ENCODE results near the gene ARHGAP11A. TPM values are rescaled to one million over a fixed set of nuclear protein-coding genes. Genes with fewer than 3 reads are reported as not detected.

The ARHGAP11A gene
- total and polyA plus RNA-seq, 3 experiments from 2014 or later: 3.6 to 106 (median 88.4) TPM

DNA sequence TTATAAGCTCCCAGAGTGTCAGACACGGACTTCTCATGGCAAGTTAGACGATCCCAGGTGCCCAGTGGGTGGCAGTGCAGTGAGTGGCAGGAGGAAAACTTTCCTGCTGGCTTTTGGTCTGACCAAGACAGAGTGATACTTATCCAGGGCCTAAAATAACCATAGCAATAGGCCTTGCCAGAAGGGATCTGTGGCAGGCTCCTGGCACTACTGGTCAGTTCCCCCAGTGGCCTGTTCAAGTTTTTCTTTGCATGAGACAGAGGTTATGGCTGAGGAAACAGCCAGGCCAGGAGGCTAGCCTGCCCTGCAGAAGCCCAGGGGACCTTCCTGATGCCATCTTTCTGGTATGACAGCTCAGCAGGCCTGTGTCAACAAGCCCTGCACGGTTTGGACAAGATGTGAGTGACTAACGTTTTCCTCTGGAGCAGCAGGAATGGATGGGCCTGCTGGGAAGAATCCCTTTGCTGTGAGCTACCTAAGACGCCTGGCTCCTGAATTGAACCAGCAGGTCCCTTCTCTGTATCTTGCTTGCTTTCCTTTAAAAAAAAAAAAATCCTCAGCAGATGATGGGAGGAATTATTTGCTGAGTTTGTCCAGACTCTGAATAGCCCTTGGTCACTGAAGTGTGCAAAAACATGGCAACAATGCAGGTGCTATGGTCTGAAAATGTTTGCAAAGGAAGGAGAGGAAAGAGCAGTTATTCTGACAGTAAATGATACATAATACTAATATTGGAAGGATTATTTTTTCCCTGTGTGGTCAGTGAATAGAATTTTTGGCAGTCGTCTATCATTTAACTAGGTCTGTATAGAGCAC is 44.2 kb downstream of the ARHGAP11A start:
- Histone ChIP-seq H3K9me3 (ENCODE audit: low read length) (no peaks in the 10 kb centered on the region), H3K27me3 (ENCODE audit: insufficient read depth, low read length, poor library complexity, severe bottlenecking) (no peaks in the 10 kb centered on the region), H3K4me1 (ENCODE audit: insufficient read depth, low read length) (no peaks in the 10 kb centered on the region), H3K27ac (ENCODE audit: low read depth, low read length) (no peak overlapping the region), H3K36me3 (ENCODE audit: insufficient read depth, low read length) (no peaks in the 10 kb centered on the region), H3K4me3 (ENCODE audit: low read length) (no peak overlapping the region)
- no peaks in the 10 kb centered on the region for H3K36me3 Mint-ChIP-seq
- peaks cover 12 to 21% (median 15%) of the 10 kb centered on the region in 3 donors for H3K4me1 Mint-ChIP-seq
- H3K9me3 Mint-ChIP-seq: no peaks in the 10 kb centered on the region
- ChIA-PET CTCF (interaction anchor here (1.3 to 3.8 kb wide), 2 partner anchors 9 to 11 kb away, joined by 3 to 21 read pairs; no protein-coding TSS in a partner anchor), POLR2A (interaction anchor here (1.2 kb wide), 1 partner anchor 11 kb away, joined by 3 read pairs; no protein-coding TSS in a partner anchor)
- H3K27ac Mint-ChIP-seq: no peak overlapping the region
- no peak overlapping the region for H3K4me3 Mint-ChIP-seq
- no peaks in the 10 kb centered on the region for H3K27me3 Mint-ChIP-seq
- DNase-seq: no peak

- POLR2A ChIA-PET: no interaction called here
- no peaks in the 10 kb centered on the region for H3K9me3 Mint-ChIP-seq
- peaks cover 5 to 7% (median 5%) of the 10 kb centered on the region in 3 donors for H3K4me1 Mint-ChIP-seq
- CTCF ChIA-PET: interaction anchor here (1.5 to 3.8 kb wide), 2 partner anchors 13 to 1546 kb away, joined by 4 to 21 read pairs; partner anchors contain the start of gene KATNBL1
- Histone ChIP-seq H3K4me3 (ENCODE audit: low read length) (no peak overlapping the region), H3K4me1 (ENCODE audit: insufficient read depth, low read length) (no peaks in the 10 kb centered on the region), H3K27ac (ENCODE audit: low read depth, low read length) (no peak overlapping the region), H3K9me3 (ENCODE audit: low read length) (no peaks in the 10 kb centered on the region), H3K36me3 (ENCODE audit: insufficient read depth, low read length) (no peaks in the 10 kb centered on the region), H3K27me3 (ENCODE audit: insufficient read depth, low read length, poor library complexity, severe bottlenecking) (no peaks in the 10 kb centered on the region)
- no peak for DNase-seq
- peak overlapping the region in 1 of 8 donors; percentile 30 for H3K27ac Mint-ChIP-seq
- no peak overlapping the region for H3K4me3 Mint-ChIP-seq
- no peaks in the 10 kb centered on the region for H3K27me3 Mint-ChIP-seq
- no peaks in the 10 kb centered on the region for H3K36me3 Mint-ChIP-seq
Measured at GRCh38 chr15:32663671-32664070, 48.4 kb downstream of the ARHGAP11A start.

- Histone ChIP-seq H3K4me1 (ENCODE audit: insufficient read depth, low read length) (no peaks in the 10 kb centered on the region), H3K27ac (ENCODE audit: low read depth, low read length) (no peak overlapping the region), H3K27me3 (ENCODE audit: insufficient read depth, low read length, poor library complexity, severe bottlenecking) (no peaks in the 10 kb centered on the region), H3K36me3 (ENCODE audit: insufficient read depth, low read length) (no peaks in the 10 kb centered on the region), H3K9me3 (ENCODE audit: low read length) (no peaks in the 10 kb centered on the region), H3K4me3 (ENCODE audit: low read length) (no peak overlapping the region)
- Mint-ChIP-seq H3K27me3 (no peaks in the 10 kb centered on the region), H3K9me3 (no peaks in the 10 kb centered on the region), H3K27ac (no peak overlapping the region), H3K36me3 (no peaks in the 10 kb centered on the region), H3K4me1 (peaks cover 5 to 7% (median 5%) of the 10 kb centered on the region in 3 donors), H3K4me3 (no peak overlapping the region)
- ChIA-PET POLR2A (no interaction called here), CTCF (no interaction called here)
- DNase-seq: no peak
Measured at GRCh38 chr15:32664796-32665195, 49.5 kb downstream of the ARHGAP11A start.

DNA sequence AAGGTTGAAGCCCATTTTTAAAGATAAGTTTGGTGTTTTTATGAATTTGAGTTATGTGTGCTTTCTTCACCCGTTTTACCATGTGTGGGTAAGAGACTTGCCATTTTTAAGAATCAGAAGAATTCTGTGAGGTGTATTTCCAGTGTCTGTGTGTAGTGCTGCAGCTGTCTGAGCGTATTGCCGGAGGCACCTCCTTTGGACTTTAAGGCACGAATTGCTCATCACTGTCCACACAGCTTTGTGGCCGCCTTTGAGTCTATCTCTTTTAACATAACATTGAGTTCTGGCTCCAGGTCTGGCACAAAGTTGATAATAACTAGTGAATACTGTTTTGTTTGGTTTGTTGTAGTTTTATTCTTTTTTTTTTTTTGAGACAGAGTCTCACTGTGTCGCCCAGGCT is 52.0 kb downstream of the ARHGAP11A start:
- no peaks in the 10 kb centered on the region for H3K9me3 Mint-ChIP-seq
- ChIA-PET CTCF (no interaction called here), POLR2A (no interaction called here)
- H3K36me3 Mint-ChIP-seq: no peaks in the 10 kb centered on the region
- Histone ChIP-seq H3K4me1 (ENCODE audit: insufficient read depth, low read length) (no peaks in the 10 kb centered on the region), H3K9me3 (ENCODE audit: low read length) (no peaks in the 10 kb centered on the region), H3K27ac (ENCODE audit: low read depth, low read length) (no peak overlapping the region), H3K36me3 (ENCODE audit: insufficient read depth, low read length) (no peaks in the 10 kb centered on the region), H3K27me3 (ENCODE audit: insufficient read depth, low read length, poor library complexity, severe bottlenecking) (no peaks in the 10 kb centered on the region), H3K4me3 (ENCODE audit: low read length) (no peak overlapping the region)
- H3K27me3 Mint-ChIP-seq: no peaks in the 10 kb centered on the region
- no peak overlapping the region for H3K4me3 Mint-ChIP-seq
- no peak for DNase-seq
- H3K4me1 Mint-ChIP-seq: peaks cover 5 to 6% (median 5%) of the 10 kb centered on the region in 3 donors
- H3K27ac Mint-ChIP-seq: no peak overlapping the region

GRCh38 chr15:32668942-32669341 is 53.6 kb downstream of the ARHGAP11A start:
- H3K9me3 Mint-ChIP-seq: no peaks in the 10 kb centered on the region
- Histone ChIP-seq H3K27ac (ENCODE audit: low read depth, low read length) (no peak overlapping the region), H3K4me3 (ENCODE audit: low read length) (no peak overlapping the region), H3K27me3 (ENCODE audit: insufficient read depth, low read length, poor library complexity, severe bottlenecking) (no peaks in the 10 kb centered on the region), H3K9me3 (ENCODE audit: low read length) (no peaks in the 10 kb centered on the region), H3K4me1 (ENCODE audit: insufficient read depth, low read length) (no peaks in the 10 kb centered on the region), H3K36me3 (ENCODE audit: insufficient read depth, low read length) (no peaks in the 10 kb centered on the region)
- no peaks in the 10 kb centered on the region for H3K4me1 Mint-ChIP-seq
- H3K4me3 Mint-ChIP-seq: no peak overlapping the region
- ChIA-PET CTCF (interaction anchor here (0.8 kb wide), 1 partner anchor 11 kb away, joined by 3 read pairs; no protein-coding TSS in a partner anchor), POLR2A (no interaction called here)
- H3K36me3 Mint-ChIP-seq: peaks cover 0 to 2% (median 0%) of the 10 kb centered on the region in 3 donors
- DNase-seq: no peak
- no peaks in the 10 kb centered on the region for H3K27me3 Mint-ChIP-seq
- H3K27ac Mint-ChIP-seq: no peak overlapping the region

- Mint-ChIP-seq H3K36me3 (peaks cover 0 to 2% (median 0%) of the 10 kb centered on the region in 3 donors), H3K4me1 (no peaks in the 10 kb centered on the region), H3K4me3 (no peak overlapping the region), H3K27ac (no peak overlapping the region), H3K27me3 (no peaks in the 10 kb centered on the region), H3K9me3 (no peaks in the 10 kb centered on the region)
- Histone ChIP-seq H3K9me3 (ENCODE audit: low read length) (no peaks in the 10 kb centered on the region), H3K27me3 (ENCODE audit: insufficient read depth, low read length, poor library complexity, severe bottlenecking) (no peaks in the 10 kb centered on the region), H3K4me1 (ENCODE audit: insufficient read depth, low read length) (no peaks in the 10 kb centered on the region), H3K4me3 (ENCODE audit: low read length) (no peak overlapping the region), H3K27ac (ENCODE audit: low read depth, low read length) (no peak overlapping the region), H3K36me3 (ENCODE audit: insufficient read depth, low read length) (no peaks in the 10 kb centered on the region)
- ChIA-PET CTCF (interaction anchor here (1.2 kb wide), 1 partner anchor 8 kb away, joined by 3 read pairs; no protein-coding TSS in a partner anchor), POLR2A (no interaction called here)
- no peak for DNase-seq
Measured at GRCh38 chr15:32669896-32670611, 54.8 kb downstream of the ARHGAP11A start.

DNA sequence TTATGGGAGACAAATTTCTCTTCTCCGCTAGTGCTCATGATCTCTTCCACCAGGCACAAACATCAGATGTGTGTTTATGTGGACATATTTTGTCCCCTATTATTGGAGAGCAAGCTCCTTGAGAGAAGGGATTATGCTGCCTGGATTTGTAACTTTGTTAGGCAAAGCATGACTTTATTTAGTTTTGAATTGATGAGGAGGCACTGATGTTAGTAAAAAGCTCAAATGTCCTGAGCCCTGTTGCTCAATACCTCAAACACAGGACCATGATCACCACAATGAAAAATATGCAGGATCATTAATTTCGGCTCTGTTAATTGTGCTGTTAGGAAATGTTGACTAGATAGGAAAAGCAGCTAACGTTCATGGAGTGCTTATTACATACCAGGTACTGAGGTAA is 55.3 kb downstream of the ARHGAP11A start:
- POLR2A ChIA-PET: no interaction called here
- Mint-ChIP-seq H3K4me3 (no peak overlapping the region), H3K4me1 (no peaks in the 10 kb centered on the region), H3K27ac (no peak overlapping the region), H3K36me3 (peaks cover 0 to 2% (median 0%) of the 10 kb centered on the region in 3 donors), H3K27me3 (no peaks in the 10 kb centered on the region), H3K9me3 (no peaks in the 10 kb centered on the region)
- no peak overlapping the region for H3K4me3 ChIP-seq (ENCODE audit: low read length)
- H3K27ac ChIP-seq (ENCODE audit: low read depth, low read length): no peak overlapping the region
- H3K36me3 ChIP-seq (ENCODE audit: insufficient read depth, low read length): no peaks in the 10 kb centered on the region
- no peak for DNase-seq
- H3K4me1 ChIP-seq (ENCODE audit: insufficient read depth, low read length): no peaks in the 10 kb centered on the region
- CTCF ChIA-PET: interaction anchor here (0.7 to 1.2 kb wide), 2 partner anchors 9 to 11 kb away, joined by 3 read pairs; no protein-coding TSS in a partner anchor
- H3K9me3 ChIP-seq (ENCODE audit: low read length): no peaks in the 10 kb centered on the region
- H3K27me3 ChIP-seq (ENCODE audit: insufficient read depth, low read length, poor library complexity, severe bottlenecking): no peaks in the 10 kb centered on the region
